GM23248 (cell line): ENCODE measurements around the gene TAF6L.

ENCODE experiments used
- EZH2 ChIP-seq: fragments of 200-600 bp; sonication (generic); IDR thresholded peaks from 2 replicates; pipeline ENCODE4 v1.6.1; 2018; ENCODE audit warnings: antibody characterized with exemption, mild to moderate bottlenecking; ENCODE audit not compliant: insufficient read depth, poor library complexity, severe bottlenecking
- EZH2phosphoT487 ChIP-seq: fragments of 200-600 bp; sonication (generic); IDR thresholded peaks from 2 replicates; pipeline ENCODE4 v1.6.1; 2018; ENCODE audit warnings: antibody characterized with exemption, moderate library complexity, mild to moderate bottlenecking, low read depth; ENCODE audit not compliant: insufficient read depth

DNA sequence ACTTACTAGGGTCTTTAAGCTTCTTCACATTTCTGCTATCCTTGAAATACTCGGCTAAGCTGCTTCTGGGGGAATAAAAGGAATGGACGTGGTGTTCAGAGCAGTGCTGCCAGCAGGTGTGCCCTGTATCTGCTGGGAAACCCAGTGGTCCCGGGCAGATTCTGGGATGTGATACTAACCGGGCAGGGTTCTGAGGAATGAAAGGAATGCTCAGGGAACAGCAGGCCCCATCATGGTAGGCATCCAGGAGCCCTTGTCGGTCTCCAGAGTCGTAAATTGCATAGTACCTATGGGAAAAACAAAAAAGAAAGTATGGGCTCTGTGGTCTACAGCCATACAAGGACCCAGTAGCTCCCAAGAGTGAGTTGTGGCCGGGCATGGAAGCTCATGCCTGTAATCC, 25.1 kb downstream of the TAF6L start:
- no peak for TF ChIP-seq EZH2
- no peak for TF ChIP-seq EZH2phosphoT487
